ENCODE measurements around the gene EPHA2. TPM values are rescaled to one million over a fixed set of nuclear protein-coding genes. Genes with fewer than 3 reads are reported as not detected.
A peak's percentile ranks its signal among the peaks of the same experiment; 100 is the strongest.

EPHA2 gene
- total RNA-seq, 2 experiments from 2014 or later, result 0.19 to 0.21 TPM

DNA sequence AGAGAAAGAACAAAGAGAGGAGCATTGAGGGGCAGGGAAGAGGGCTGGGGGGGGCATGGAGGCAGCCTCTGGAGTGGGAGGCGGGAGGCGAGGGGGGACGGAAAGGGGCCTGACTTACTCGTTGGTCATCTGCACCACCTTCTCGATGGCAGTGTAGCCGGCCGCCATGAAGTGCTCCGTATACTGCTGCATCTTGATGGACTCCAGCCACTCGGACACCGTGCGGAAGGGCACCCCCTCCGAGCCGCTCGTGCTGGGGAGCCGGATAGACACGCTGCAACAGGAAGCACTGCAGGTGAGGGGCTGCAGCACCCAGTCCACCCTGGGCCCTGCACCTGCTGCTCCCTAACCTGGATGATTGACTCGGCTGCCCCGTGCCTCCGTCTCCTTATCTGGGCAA, 26.6 kb downstream of the EPHA2 start:
- H3K4me1 Mint-ChIP-seq, result no peaks in the 10 kb centered on the region
- POLR2A ChIA-PET, result no interaction called here

DNA sequence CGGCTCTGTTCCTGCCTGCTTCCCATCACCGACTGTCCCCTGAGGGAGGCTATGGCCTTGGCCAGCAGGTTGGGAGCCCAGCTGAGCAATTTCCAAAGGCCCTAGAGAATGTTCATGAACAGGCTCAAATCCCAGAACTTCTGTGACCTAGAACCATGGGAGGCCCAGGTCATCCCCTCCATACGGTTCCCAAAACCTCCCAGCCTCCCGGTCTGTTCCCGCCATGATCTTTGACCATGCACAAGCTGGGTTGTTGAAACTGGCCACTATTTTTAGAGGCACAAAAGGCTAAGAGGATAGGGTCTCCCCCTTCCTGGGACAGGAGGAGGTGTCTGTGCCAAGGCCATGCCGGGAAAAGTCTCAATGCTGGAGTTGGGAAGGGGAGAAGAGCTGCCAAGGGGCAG, 27.5 kb downstream of the EPHA2 start:
- intact Hi-C loops (cut with DNase I, micrococcal nuclease), result no loop called here
- H3K4me1 Mint-ChIP-seq, result peaks cover 2% of the 10 kb centered on the region
- DNase-seq (no peak), ATAC-seq (no peak)
- CTCF ChIA-PET, result no interaction called here
- H3K27me3 Mint-ChIP-seq, result no peaks in the 10 kb centered on the region
- no peak overlapping the region for H3K27ac Mint-ChIP-seq
- no peaks in the 10 kb centered on the region for H3K9me3 Mint-ChIP-seq (ENCODE audit: low read depth)
- no peaks in the 10 kb centered on the region for H3K36me3 Mint-ChIP-seq (ENCODE audit: low read depth)
- no peak overlapping the region for H3K4me3 Mint-ChIP-seq
- POLR2A ChIA-PET, result no interaction called here

More for the DNA sequence above, 26.6 kb downstream of the EPHA2 start:
- Mint-ChIP-seq H3K9me3 (ENCODE audit: low read depth) (no peaks in the 10 kb centered on the region), H3K27ac (no peak overlapping the region), H3K36me3 (ENCODE audit: low read depth) (no peaks in the 10 kb centered on the region), H3K27me3 (no peaks in the 10 kb centered on the region), H3K4me3 (no peak overlapping the region)
- ATAC-seq (no peak), DNase-seq (no peak)
- intact Hi-C loops (cut with DNase I, micrococcal nuclease), result no loop called here
- CTCF ChIA-PET, result no interaction called here

- CTCF ChIA-PET, result no interaction called here
- DNase-seq (no peak), ATAC-seq (no peak)
- intact Hi-C loops (cut with DNase I, micrococcal nuclease), result no loop called here
- peaks cover 6% of the 10 kb centered on the region for H3K4me1 Mint-ChIP-seq
- H3K36me3 Mint-ChIP-seq (ENCODE audit: low read depth), result no peaks in the 10 kb centered on the region
- no peaks in the 10 kb centered on the region for H3K9me3 Mint-ChIP-seq (ENCODE audit: low read depth)
- H3K4me3 Mint-ChIP-seq, result no peak overlapping the region
- H3K27ac Mint-ChIP-seq, result no peak overlapping the region
- H3K27me3 Mint-ChIP-seq, result no peaks in the 10 kb centered on the region
- POLR2A ChIA-PET, result no interaction called here
Observed at GRCh38 chr1:16127676-16128337, 28.1 kb downstream of the EPHA2 start.

GRCh38 chr1:16126743-16127515, 28.9 kb downstream of the EPHA2 start:
- ChIA-PET CTCF (no interaction called here), POLR2A (no interaction called here)
- DNase-seq, result no peak
- Mint-ChIP-seq H3K36me3 (ENCODE audit: low read depth) (no peaks in the 10 kb centered on the region), H3K4me3 (no peak overlapping the region), H3K27me3 (no peaks in the 10 kb centered on the region), H3K27ac (no peak overlapping the region), H3K4me1 (peaks cover 8% of the 10 kb centered on the region), H3K9me3 (ENCODE audit: low read depth) (no peaks in the 10 kb centered on the region)
- no peak for ATAC-seq
- intact Hi-C loops (cut with DNase I, micrococcal nuclease), result no loop called here

DNA sequence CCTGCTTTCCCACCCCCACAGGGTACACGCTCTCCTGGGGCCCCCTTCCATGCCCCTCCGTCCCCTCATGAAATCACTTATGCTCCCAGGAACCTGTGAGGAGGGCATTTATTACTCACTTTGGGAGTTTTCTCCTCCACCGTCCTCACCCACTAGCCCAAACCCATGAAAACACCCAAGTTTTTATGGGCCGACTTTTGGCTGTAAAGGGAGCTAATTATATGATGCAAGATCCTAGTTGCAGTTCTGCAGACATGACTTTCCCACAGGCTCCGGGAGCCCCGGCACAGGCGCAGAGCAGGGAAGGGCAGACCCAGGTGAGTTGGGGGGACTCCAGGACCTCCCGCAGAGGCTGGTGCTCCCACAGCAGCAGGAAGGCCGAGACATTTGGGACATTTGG, 29.7 kb downstream of the EPHA2 start:
- H3K4me1 Mint-ChIP-seq, result peaks cover 8% of the 10 kb centered on the region
- ChIA-PET CTCF (no interaction called here), POLR2A (no interaction called here)

DNA sequence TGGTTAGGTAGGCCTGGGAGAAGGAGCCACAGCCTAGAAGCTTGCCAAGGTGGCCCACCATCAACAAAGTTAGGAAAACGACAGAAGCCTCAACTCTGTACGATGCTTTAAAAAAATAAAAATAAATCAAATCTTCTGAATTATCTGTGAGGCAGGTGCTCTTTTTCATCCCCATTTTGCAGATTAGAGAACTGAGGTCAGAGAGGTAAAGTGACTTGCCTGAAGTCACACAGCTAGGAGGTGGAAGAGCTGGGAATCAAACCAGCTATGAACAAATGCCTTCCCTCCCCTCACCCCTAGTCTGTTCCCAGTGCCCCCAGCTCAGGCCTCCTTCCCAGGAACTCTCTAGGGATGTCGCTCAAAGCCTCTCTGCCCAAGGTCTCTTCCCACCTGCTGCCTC, 30.4 kb downstream of the EPHA2 start:
- Mint-ChIP-seq H3K4me3 (no peak overlapping the region), H3K27me3 (no peaks in the 10 kb centered on the region), H3K4me1 (peaks cover 8% of the 10 kb centered on the region), H3K36me3 (ENCODE audit: low read depth) (no peaks in the 10 kb centered on the region), H3K9me3 (ENCODE audit: low read depth) (no peaks in the 10 kb centered on the region), H3K27ac (no peak overlapping the region)
- ATAC-seq (no peak), DNase-seq (no peak)
- ChIA-PET CTCF (interaction anchor here (1.4 kb wide), 1 partner anchor 63 kb away, joined by 3 read pairs; no protein-coding TSS in a partner anchor), POLR2A (no interaction called here)
- intact Hi-C loops (cut with DNase I, micrococcal nuclease), result no loop called here

More for the DNA sequence above, 29.7 kb downstream of the EPHA2 start:
- H3K9me3 Mint-ChIP-seq (ENCODE audit: low read depth), result no peaks in the 10 kb centered on the region
- ATAC-seq, result no peak
- H3K4me3 Mint-ChIP-seq, result no peak overlapping the region
- intact Hi-C loops (cut with DNase I, micrococcal nuclease), result no loop called here
- no peaks in the 10 kb centered on the region for H3K36me3 Mint-ChIP-seq (ENCODE audit: low read depth)
- no peak for DNase-seq
- no peak overlapping the region for H3K27ac Mint-ChIP-seq
- H3K27me3 Mint-ChIP-seq, result no peaks in the 10 kb centered on the region

DNA sequence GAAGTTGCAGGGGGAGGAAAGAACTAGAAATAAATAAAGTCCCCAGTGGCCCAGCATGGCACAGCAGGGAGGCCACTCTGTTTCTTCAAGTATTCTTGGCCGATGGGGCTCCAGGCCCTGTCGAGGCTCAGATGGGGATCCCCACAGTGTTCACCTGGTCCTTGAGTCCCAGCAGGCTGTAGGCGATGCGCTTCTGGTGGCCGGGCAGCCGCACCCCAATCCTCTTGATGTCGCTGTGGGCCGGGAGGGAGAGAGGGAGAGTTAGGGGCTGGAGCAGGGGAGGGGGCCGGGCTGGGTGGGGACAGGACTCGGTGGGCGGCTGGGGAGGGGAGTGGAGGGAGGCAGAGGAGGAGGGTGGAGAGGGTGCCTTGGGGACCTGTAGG, 30.8 kb downstream of the EPHA2 start:
- H3K4me1 Mint-ChIP-seq, result peaks cover 8% of the 10 kb centered on the region
- intact Hi-C loops (cut with DNase I, micrococcal nuclease), result no loop called here
- POLR2A ChIA-PET, result no interaction called here
- no peak overlapping the region for H3K4me3 Mint-ChIP-seq
- H3K27me3 Mint-ChIP-seq, result no peaks in the 10 kb centered on the region
- H3K9me3 Mint-ChIP-seq (ENCODE audit: low read depth), result no peaks in the 10 kb centered on the region
- no peak overlapping the region for H3K27ac Mint-ChIP-seq
- CTCF ChIA-PET, result interaction anchor here (1.4 kb wide), 1 partner anchor 63 kb away, joined by 3 read pairs; no protein-coding TSS in a partner anchor
- H3K36me3 Mint-ChIP-seq (ENCODE audit: low read depth), result no peaks in the 10 kb centered on the region
- ATAC-seq, result no peak
- no peak for DNase-seq

DNA sequence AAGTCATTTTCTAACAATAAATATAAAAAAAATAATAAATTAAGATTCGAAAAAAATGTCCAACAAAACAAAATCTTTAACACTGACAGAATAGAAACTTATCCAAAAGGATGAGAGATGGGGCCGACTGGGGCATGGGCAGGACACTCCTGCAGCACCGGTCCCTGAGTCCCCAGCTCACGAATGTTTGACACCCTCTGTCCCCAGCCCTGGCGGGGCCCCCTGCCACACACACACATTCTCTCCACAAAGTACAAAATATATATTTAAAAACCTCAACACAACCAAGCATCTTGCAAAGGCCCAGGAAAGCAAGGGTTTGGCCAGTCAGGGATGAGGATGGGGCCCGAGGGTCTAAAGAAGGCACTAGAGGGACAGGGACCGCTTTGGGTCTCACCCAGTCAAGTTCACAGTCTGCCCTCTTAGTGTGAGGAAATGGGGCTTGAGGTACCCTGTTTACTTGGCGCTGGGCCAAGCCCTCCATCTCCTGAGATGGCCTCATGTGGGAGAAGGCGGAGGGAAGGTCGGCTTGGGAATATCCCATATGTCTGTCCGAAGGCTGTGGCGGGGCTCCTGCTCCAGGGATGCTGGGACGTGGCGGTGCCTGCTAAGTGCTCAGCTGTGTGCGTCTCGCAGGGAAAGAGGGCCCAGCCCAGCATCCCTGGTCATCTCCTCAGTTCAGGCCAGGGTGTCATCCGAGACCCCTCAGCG, 31.3 kb downstream of the EPHA2 start:
- no peaks in the 10 kb centered on the region for H3K36me3 Mint-ChIP-seq (ENCODE audit: low read depth)
- no peak overlapping the region for H3K4me3 Mint-ChIP-seq
- intact Hi-C loops (cut with DNase I, micrococcal nuclease), result no loop called here
- no peak for ATAC-seq
- no peaks in the 10 kb centered on the region for H3K9me3 Mint-ChIP-seq (ENCODE audit: low read depth)
- peaks cover 8% of the 10 kb centered on the region for H3K4me1 Mint-ChIP-seq
- no peaks in the 10 kb centered on the region for H3K27me3 Mint-ChIP-seq
- ChIA-PET CTCF (interaction anchor here (1.4 to 1.8 kb wide), 2 partner anchors 42 to 64 kb away, joined by 3 to 7 read pairs; no protein-coding TSS in a partner anchor), POLR2A (no interaction called here)
- no peak overlapping the region for H3K27ac Mint-ChIP-seq
- DNase-seq, result no peak

DNA sequence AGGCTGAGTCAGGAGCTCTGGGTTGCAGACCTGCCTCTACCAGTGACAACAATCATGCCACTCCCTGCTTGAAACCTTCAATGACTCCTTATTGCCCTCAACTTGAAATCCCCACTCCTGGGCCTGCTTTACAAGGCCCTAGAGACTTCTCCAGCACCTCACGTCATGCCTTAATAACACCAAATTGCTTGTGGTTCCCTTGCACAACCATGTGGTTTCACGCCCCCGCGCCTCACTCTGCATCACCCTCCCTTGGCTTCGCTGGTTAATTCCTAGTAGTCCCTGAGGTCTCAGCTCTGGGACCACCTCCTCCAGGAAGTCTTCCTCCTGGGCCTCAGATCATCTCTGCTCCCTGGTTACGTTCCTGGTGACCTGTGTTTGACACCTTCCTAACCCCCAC, 33.0 kb downstream of the EPHA2 start:
- Mint-ChIP-seq H3K27ac (no peak overlapping the region), H3K9me3 (ENCODE audit: low read depth) (no peaks in the 10 kb centered on the region), H3K36me3 (ENCODE audit: low read depth) (no peaks in the 10 kb centered on the region), H3K4me3 (no peak overlapping the region), H3K27me3 (no peaks in the 10 kb centered on the region), H3K4me1 (peaks cover 8% of the 10 kb centered on the region)
- intact Hi-C loops (cut with DNase I, micrococcal nuclease), result no loop called here
- DNase-seq (peak; percentile 76), ATAC-seq (peak; percentile 87)
- ChIA-PET POLR2A (no interaction called here), CTCF (interaction anchor here (0.7 to 1.8 kb wide), 2 partner anchors 40 to 348 kb away, joined by 3 to 7 read pairs; no protein-coding TSS in a partner anchor)

DNA sequence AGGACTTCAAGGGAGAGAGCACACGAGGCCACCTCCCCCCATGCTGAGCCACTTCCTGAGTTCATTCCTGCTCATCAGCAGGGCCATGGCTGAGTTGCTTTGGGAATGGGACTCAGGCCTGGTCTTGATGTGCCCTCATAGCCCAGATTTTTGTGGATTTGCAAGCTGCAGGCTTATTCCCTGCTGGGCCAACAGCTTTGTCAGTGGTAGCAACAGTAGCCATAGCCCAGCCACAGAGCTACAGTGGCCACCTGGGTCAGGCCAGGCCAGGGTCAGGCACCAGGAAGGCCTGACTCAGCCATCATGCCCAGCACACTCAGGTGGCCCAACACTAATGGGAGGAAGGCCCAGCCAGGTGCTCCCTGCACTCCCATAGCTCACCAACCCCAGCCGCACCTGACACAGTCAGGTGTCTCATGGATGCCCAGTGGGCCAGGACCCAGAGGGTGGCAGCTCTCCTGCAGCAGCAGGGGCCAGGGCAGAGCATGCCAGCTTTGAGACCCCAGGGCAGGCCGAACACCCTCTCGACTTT, 33.5 kb downstream of the EPHA2 start:
- no peaks in the 10 kb centered on the region for H3K27me3 Mint-ChIP-seq

GRCh38 chr1:16120940-16121410, 34.9 kb downstream of the EPHA2 start:
- DNase-seq (no peak), ATAC-seq (no peak)
- Mint-ChIP-seq H3K27me3 (no peaks in the 10 kb centered on the region), H3K4me3 (no peak overlapping the region), H3K27ac (no peak overlapping the region), H3K9me3 (ENCODE audit: low read depth) (no peaks in the 10 kb centered on the region), H3K36me3 (ENCODE audit: low read depth) (no peaks in the 10 kb centered on the region), H3K4me1 (peaks cover 8% of the 10 kb centered on the region)
- ChIA-PET CTCF (interaction anchor here (0.7 kb wide), 1 partner anchor 96 kb away, joined by 3 read pairs; no protein-coding TSS in a partner anchor), POLR2A (no interaction called here)
- intact Hi-C loops (cut with DNase I, micrococcal nuclease), result no loop called here

More for the DNA sequence above, 33.5 kb downstream of the EPHA2 start:
- no peak overlapping the region for H3K27ac Mint-ChIP-seq
- H3K36me3 Mint-ChIP-seq (ENCODE audit: low read depth), result no peaks in the 10 kb centered on the region
- H3K4me3 Mint-ChIP-seq, result no peak overlapping the region
- H3K4me1 Mint-ChIP-seq, result peaks cover 8% of the 10 kb centered on the region
- CTCF ChIA-PET, result interaction anchor here (0.7 to 1.8 kb wide), 2 partner anchors 40 to 143 kb away, joined by 3 to 7 read pairs; no protein-coding TSS in a partner anchor
- POLR2A ChIA-PET, result no interaction called here
- ATAC-seq (no peak), DNase-seq (no peak)
- no peaks in the 10 kb centered on the region for H3K9me3 Mint-ChIP-seq (ENCODE audit: low read depth)
- intact Hi-C loops (cut with DNase I, micrococcal nuclease), result no loop called here

All from activated CD4-positive, alpha-beta T cell treated with anti-CD3 and anti-CD28 coated beads for 36 hours (primary cell).